Muscle layer of colon (tissue), 2 donors: ENCODE data around the gene MYO5B.

ENCODE experiments used
- H3K27ac ChIP-seq: one replicate; pipeline ENCODE4 v1.7.0; 2013; ENCODE audit warnings: low read depth, mild to moderate bottlenecking, low read length, moderate library complexity
- H3K27me3 ChIP-seq, 2 donors: one replicate each; pipeline ENCODE4 v1.7.0; 2013; ENCODE audit warnings: low read length in 2 of 2, mild to moderate bottlenecking in 2 of 2; ENCODE audit not compliant: insufficient read depth in 2 of 2, control insufficient read depth in 1 of 2
- H3K36me3 ChIP-seq: one replicate; pipeline ENCODE4 v1.7.0; 2013; ENCODE audit warnings: mild to moderate bottlenecking, low read length; ENCODE audit not compliant: insufficient read depth
- H3K4me1 ChIP-seq: one replicate; pipeline ENCODE4 v1.7.0; 2013; ENCODE audit warnings: mild to moderate bottlenecking, low read length; ENCODE audit not compliant: insufficient read depth
- H3K4me3 ChIP-seq, 2 donors: one replicate each; pipeline ENCODE4 v1.7.0; 2013; ENCODE audit warnings: low read length in 2 of 2, low read depth in 1 of 2, mild to moderate bottlenecking in 1 of 2, moderate library complexity in 1 of 2
- H3K9ac ChIP-seq: one replicate; pipeline ENCODE4 v1.7.0; 2013; ENCODE audit warnings: low read length
- H3K9me3 ChIP-seq: one replicate; pipeline ENCODE4 v1.7.0; 2013; ENCODE audit warnings: mild to moderate bottlenecking, low read length
- donor health status: abdominal sarcoma.
- donor health status: Adenocarcinoma of cecum.

Gene MYO5B

DNA sequence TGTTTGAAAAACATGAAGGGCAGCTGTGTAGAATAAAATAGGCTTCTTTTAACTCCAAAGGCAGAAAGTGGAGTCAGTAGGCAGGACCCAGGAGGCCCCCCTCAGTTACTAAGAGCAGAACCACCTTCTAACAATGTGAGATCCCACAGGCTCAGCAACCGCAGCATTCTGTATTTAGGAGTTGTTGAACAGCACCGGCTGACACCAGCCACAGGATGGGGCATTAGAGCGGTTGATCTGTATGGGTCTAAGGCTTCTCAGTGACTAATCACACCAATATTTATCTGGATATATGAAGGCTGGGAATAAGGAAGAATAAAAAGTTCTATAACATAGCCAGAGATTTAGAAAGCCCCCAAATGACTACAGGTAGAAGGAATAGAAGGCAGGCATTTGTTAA, 51.7 kb downstream of the MYO5B start:
- no peaks in the 10 kb centered on the region for H3K36me3 ChIP-seq
- no peak overlapping the region for H3K9ac ChIP-seq
- no peaks in the 10 kb centered on the region for H3K9me3 ChIP-seq
- no peaks in the 10 kb centered on the region for H3K4me1 ChIP-seq
- H3K27ac ChIP-seq = no peak overlapping the region
- H3K27me3 ChIP-seq = no peaks in the 10 kb centered on the region
- no peak overlapping the region for H3K4me3 ChIP-seq

DNA sequence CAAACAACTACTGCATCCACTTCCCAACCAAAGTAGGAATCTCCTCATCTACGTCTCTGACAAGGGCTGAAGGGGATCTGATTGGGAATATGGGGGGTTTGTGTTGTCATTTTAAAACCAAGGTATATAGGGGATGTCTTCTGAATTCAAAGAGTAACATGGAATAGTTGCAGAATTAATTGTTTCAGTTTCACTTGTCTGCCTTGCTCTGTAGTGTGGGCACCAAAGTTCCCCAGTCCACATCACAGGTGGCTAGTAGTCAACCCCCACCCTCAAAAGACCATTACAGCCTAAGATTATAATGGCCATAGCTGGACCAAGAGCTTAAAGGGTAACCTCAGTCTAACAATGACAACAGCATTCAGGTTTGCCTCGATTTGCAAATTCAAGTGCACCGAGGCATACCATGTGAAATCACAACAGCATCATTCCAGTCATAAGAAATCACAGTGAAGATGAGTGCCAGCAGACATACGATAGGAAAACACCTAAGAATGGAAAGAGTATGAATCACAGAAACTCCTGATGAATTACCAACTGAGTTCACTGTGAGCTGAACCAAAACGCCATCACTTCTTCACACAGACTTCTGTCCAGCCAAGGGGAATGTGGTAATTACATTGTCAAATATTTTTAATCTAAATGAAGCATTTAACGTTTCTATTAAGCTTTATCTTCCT, 52.4 kb downstream of the MYO5B start:
- no peaks in the 10 kb centered on the region for H3K9me3 ChIP-seq
- H3K27me3 ChIP-seq = no peaks in the 10 kb centered on the region
- H3K27ac ChIP-seq = no peak overlapping the region
- no peaks in the 10 kb centered on the region for H3K4me1 ChIP-seq
- no peaks in the 10 kb centered on the region for H3K36me3 ChIP-seq
- no peak overlapping the region for H3K4me3 ChIP-seq
- H3K9ac ChIP-seq = no peak overlapping the region

DNA sequence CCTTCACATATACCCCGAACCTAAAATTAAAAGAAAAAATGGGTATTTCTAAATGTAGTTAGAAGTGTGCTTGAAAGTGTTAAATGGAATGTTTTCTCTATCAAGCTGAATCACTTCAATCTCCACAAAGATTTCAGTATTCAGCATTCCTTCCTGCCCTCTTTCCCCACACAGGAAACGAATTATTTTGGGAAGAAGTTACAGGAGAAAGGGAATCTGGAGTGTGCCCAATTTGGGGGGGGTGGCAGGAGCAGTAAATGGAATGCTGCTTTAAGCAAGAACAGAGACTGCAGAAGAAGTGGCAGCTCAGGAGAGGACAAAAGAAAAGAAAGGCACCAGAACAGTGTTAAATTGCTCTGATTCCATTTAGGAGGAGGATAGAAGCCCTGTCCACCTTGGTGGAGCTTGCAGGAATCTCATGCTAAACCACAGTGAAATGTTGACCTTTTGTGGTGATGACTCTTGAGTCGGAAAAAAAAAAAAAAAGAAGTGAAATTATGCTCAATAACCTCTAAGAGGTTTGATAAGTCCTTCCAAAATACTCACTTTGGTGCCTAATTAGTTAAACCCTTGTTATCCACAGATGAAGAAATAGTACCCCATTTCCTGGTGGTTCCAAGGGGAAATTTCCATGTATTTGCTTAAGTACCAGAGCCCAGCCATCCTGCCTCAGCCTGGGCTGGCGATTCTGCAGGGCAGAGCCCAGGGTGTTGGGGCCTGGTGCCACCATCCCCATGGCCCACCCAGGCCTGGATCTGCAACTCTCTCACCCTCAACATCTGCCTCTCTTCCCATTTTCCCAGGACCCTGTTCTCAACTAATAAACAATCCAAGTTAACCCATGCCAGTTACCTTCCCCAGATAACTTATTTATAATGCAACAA, 56.5 kb downstream of the MYO5B start:
- Histone ChIP-seq H3K4me3 (no peak overlapping the region), H3K36me3 (no peaks in the 10 kb centered on the region), H3K4me1 (no peaks in the 10 kb centered on the region), H3K9ac (no peak overlapping the region), H3K27me3 (no peaks in the 10 kb centered on the region), H3K27ac (no peak overlapping the region), H3K9me3 (no peaks in the 10 kb centered on the region)

DNA sequence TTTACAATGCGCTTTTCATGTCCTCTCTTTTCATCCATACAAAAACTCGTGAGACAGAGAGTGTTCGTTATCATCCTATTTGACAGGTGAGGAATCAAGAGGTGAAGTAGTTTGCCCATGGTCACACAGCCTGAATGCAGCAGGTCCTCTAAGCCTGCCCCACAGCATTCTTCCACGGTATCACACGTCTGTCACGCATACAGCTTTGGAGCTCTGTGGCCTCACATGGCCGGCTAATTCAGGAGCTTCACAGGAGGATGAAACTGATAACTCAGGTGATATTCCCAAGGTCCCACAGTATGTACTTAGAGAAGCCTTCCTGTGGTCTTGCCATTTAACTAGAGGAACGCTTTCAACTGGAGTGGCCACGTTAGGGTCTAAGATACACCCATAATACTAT, 59.0 kb downstream of the MYO5B start:
- H3K9ac ChIP-seq = no peak overlapping the region

DNA sequence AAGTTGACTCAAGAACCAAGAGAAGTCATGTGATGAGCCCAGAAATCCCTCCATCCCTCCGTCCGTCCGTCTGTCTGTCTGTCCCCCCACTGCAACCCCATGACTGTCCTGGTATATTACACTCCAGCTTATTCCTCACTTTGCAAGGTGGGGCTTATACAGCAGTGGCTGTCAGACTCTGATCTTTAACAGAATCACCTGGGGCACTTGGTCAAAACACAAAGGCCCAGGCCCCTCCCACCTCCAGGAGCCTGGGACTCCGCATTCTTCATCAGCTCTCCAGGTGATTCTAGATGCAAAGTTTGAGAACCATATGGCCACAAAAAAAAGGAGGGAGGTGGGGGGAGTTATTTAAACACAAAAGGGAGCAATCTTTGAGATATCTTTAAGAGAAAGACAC, 61.4 kb downstream of the MYO5B start:
- Histone ChIP-seq H3K27me3 (no peaks in the 10 kb centered on the region), H3K4me3 (no peak overlapping the region), H3K27ac (no peak overlapping the region), H3K36me3 (no peaks in the 10 kb centered on the region), H3K9ac (no peak overlapping the region), H3K4me1 (no peaks in the 10 kb centered on the region), H3K9me3 (no peaks in the 10 kb centered on the region)

More for the DNA sequence above, 59.0 kb downstream of the MYO5B start:
- no peaks in the 10 kb centered on the region for H3K9me3 ChIP-seq
- H3K27me3 ChIP-seq = no peaks in the 10 kb centered on the region
- no peak overlapping the region for H3K27ac ChIP-seq
- H3K4me3 ChIP-seq = no peak overlapping the region
- no peaks in the 10 kb centered on the region for H3K36me3 ChIP-seq
- H3K4me1 ChIP-seq = no peaks in the 10 kb centered on the region

DNA sequence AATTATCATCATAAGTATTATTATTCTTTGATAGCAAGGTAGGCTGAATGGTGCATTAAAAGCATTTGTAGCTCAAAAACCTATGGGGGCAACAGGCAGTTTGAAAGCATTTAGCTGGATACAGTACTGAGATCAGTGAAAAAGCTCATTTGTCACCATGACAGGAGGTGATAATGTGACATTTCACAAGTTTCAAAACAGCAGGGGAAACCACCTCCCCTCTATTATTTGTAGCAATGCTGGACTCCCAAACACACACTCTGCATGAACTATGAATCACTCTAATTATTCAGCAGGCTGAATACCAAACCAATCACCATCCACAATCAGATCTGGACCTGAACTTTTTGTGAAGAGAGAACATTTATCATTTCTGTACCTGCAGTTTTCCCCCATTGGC, 63.4 kb downstream of the MYO5B start:
- Histone ChIP-seq H3K9ac (no peak overlapping the region), H3K9me3 (no peaks in the 10 kb centered on the region), H3K4me3 (no peak overlapping the region), H3K27ac (no peak overlapping the region), H3K36me3 (no peaks in the 10 kb centered on the region), H3K27me3 (no peaks in the 10 kb centered on the region), H3K4me1 (no peaks in the 10 kb centered on the region)

DNA sequence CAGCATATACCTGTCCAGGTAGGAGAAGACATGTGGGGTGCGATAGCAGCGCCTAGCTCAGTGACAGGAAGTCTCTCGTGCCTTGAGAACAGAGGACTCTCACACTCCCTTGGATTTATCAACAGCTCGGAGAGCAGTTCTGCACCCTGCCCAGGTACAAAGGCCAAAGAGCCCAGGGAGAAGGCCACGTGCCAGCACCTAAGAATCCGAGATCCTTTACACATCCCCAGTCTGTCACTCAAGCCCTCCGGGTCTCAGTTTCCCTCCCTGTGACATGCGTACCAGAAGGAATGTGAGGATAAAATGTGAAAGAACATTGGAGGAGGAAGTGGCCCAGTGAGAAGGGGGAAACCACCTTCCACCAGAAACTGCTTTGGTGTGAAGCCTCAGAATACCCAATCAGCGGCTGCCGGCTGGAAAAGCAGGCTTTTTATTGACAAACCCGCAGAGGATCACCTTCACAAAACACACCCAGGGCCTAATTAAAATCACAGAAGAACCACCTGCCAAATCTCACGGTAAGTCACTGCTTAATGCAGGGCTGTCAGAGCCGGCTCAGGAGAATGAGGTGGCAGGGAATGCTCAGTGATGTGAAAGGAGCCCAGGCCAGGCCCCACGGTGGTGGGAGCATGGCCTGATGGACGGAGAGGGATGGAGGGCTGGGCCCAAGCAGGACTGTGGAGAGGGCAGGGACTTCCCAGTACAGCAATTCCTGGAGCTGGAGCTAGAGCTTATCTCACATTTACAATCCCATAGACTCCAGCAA, 66.3 kb downstream of the MYO5B start:
- H3K36me3 ChIP-seq = no peaks in the 10 kb centered on the region
- no peak overlapping the region for H3K4me3 ChIP-seq
- no peak overlapping the region for H3K9ac ChIP-seq
- no peaks in the 10 kb centered on the region for H3K27me3 ChIP-seq
- H3K9me3 ChIP-seq = no peaks in the 10 kb centered on the region
- no peaks in the 10 kb centered on the region for H3K4me1 ChIP-seq
- H3K27ac ChIP-seq = no peak overlapping the region

DNA sequence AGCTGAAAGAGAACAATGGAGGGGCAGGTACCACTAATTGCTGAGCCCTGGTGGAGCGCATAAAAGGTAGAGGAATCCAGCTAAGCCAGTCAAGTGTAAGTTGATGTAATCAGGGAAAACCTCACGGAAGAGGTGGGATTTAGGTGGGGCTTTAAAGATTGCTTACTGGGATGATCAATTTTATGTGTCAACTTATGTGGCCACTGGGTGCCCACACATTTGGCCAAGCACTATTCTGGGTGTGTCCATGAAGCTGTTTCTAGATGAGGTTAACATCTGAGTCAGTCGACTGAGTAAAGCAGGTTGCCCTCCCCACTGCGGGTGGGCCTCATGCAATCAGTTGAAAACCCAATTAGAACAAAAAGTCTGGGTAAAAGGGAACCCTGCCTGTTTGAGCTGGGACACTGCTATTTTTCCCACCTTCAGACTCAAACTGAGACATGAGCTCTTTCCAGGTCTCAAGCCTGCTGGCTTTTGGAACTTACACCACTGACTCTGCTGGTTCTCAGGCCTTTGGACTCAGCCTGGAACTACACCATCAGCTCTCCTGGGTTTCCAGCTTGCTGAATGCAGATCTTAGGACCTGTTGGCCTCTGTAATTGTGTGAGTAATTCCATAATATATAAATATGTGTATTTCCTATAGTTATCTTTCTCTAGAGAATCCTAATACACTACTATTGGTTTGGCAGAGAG, 67.3 kb downstream of the MYO5B start:
- no peak overlapping the region for H3K4me3 ChIP-seq
- no peaks in the 10 kb centered on the region for H3K4me1 ChIP-seq
- no peaks in the 10 kb centered on the region for H3K9me3 ChIP-seq
- no peaks in the 10 kb centered on the region for H3K36me3 ChIP-seq
- no peak overlapping the region for H3K27ac ChIP-seq
- H3K9ac ChIP-seq = no peak overlapping the region
- H3K27me3 ChIP-seq = no peaks in the 10 kb centered on the region

DNA sequence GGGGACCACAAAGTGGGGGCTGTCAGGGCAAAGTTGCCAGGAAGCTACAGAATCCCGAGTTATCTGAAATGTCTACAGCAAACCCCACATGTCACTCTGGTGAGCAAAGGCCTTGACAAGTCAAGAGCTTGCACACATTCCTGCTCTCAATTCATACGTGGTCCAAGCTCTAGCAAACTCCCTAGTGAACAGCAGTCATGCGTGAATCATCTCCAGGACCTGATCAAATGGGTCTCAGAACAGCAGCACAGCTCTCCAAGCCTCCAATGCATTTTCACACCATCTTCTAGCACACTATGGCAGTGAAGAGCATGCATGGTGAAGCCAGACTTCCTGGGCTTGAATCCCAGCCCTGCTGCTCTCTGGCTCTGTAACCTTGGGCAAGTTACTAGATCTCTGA, 68.5 kb downstream of the MYO5B start:
- Histone ChIP-seq H3K4me1 (no peaks in the 10 kb centered on the region), H3K36me3 (no peaks in the 10 kb centered on the region), H3K9ac (no peak overlapping the region), H3K9me3 (no peaks in the 10 kb centered on the region), H3K27ac (no peak overlapping the region), H3K4me3 (no peak overlapping the region), H3K27me3 (no peaks in the 10 kb centered on the region)

DNA sequence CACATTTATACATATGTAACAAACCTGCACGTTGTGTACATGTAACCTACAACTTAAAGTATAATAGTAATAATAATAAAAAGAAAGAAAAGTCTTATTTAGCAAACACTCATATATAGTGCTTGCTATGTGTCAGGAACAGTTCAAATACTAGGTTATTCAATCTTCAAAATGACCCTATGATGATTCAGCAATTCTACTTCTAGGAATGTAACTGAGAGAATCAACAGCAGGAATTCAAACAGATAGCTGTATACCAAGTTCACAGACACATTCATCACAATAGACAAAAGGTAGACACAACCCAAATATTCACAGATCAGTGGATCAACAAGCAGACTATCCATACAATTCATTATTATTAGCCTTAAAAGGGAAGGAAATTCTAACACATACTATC, 69.5 kb downstream of the MYO5B start:
- Histone ChIP-seq H3K27me3 (no peaks in the 10 kb centered on the region), H3K9ac (no peak overlapping the region), H3K9me3 (no peaks in the 10 kb centered on the region), H3K36me3 (no peaks in the 10 kb centered on the region), H3K27ac (no peak overlapping the region), H3K4me1 (no peaks in the 10 kb centered on the region), H3K4me3 (no peak overlapping the region)

DNA sequence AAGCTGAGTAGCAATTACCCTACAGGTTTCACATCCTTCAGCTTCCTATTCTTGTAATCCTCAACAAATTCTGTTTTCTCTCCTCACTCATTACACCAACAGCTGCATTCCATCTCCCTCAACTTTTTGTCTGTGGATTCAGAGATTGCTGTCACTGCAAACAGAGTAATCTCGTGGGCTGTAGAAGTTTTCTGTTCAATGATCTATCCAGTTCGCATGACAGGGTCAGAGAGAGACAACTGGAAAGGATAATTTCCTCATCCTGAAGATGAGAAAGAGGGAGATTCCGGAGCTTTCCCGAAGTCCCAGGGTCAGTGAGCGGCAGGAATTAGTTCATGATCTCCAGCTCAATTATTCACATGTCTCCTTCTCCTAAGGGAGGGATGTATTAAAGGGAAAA, 75.7 kb downstream of the MYO5B start:
- H3K4me1 ChIP-seq = no peaks in the 10 kb centered on the region
- H3K27ac ChIP-seq = no peak overlapping the region
- no peak overlapping the region for H3K9ac ChIP-seq
- no peaks in the 10 kb centered on the region for H3K9me3 ChIP-seq
- H3K36me3 ChIP-seq = no peaks in the 10 kb centered on the region
- no peaks in the 10 kb centered on the region for H3K27me3 ChIP-seq
- H3K4me3 ChIP-seq = no peak overlapping the region
